Small intestine (tissue), 7 donors: ENCODE data around the gene PDLIM3. TPM values are rescaled to one million over a fixed set of nuclear protein-coding genes. Genes with fewer than 3 reads are reported as not detected.

Experiments
- DNase-seq, 2 donors: peaks; one replicate each; pipeline versions ENCODE4 v3.0.0 to v3.0.0-alpha.2; 2013
- FAIRE-seq: peaks from 2 replicates; lab custom pipeline; 2012; peaks lifted over from hg19 to GRCh38; lab: Jason Lieb, UNC
- H3K27ac ChIP-seq, 3 donors: one replicate each; pipeline ENCODE4 v1.5.1; 2013; ENCODE audit warnings: low read length in 2 of 3, mild to moderate bottlenecking in 2 of 3, control low read depth in 1 of 3, inconsistent platforms in 1 of 3, low read depth in 1 of 3, moderate library complexity in 1 of 3
- H3K27me3 ChIP-seq, 3 donors: one replicate each; pipeline ENCODE4 v1.6.1; 2013; ENCODE audit warnings: low read length in 3 of 3, inconsistent platforms in 1 of 3; ENCODE audit not compliant: control insufficient read depth in 3 of 3, insufficient read depth in 3 of 3
- H3K36me3 ChIP-seq, 3 donors: one replicate each; pipeline ENCODE4 v1.6.1; 2013; ENCODE audit warnings: low read length in 3 of 3, inconsistent platforms in 1 of 3, low read depth in 1 of 3, mild to moderate bottlenecking in 1 of 3, moderate library complexity in 1 of 3; ENCODE audit not compliant: control insufficient read depth in 3 of 3, insufficient read depth in 2 of 3
- H3K4me1 ChIP-seq, 3 donors: one replicate each; pipeline ENCODE4 v1.6.1; 2013; ENCODE audit warnings: low read length in 2 of 3, inconsistent platforms in 1 of 3, low read depth in 1 of 3, mild to moderate bottlenecking in 1 of 3, moderate library complexity in 1 of 3; ENCODE audit not compliant: control insufficient read depth in 3 of 3, insufficient read depth in 2 of 3
- H3K4me3 ChIP-seq, 3 donors: one replicate each; pipeline ENCODE4 v1.5.1; 2013; ENCODE audit warnings: low read length in 3 of 3, control low read depth in 1 of 3, inconsistent platforms in 1 of 3, low read depth in 1 of 3, mild to moderate bottlenecking in 1 of 3, moderate library complexity in 1 of 3
- H3K9me3 ChIP-seq, 2 donors: one replicate each; pipeline ENCODE4 v1.6.1; 2013; ENCODE audit warnings: low read depth in 1 of 2, low read length in 1 of 2; ENCODE audit not compliant: control insufficient read depth in 2 of 2, insufficient read depth in 1 of 2
- WGBS, 3 donors: extraction: QIAGEN DNeasy Blood & Tissue Kit; methylation state at CpG; one replicate each; pipeline ENCODE4 v1.1.7; 2013; 5-methylcytosine and 5-hydroxymethylcytosine counted together
- polyA plus RNA-seq, 4 donors: library from polyadenylated mRNA; stranded (reverse) in 3 of 4; unstranded in 1 of 4; fragments of 200-250 nt in 3 of 4; fragments of 120-200 nt in 1 of 4; gene quantifications; one replicate each; pipeline versions ENCODE4 v1.2.1 to v1.2.3, GENCODE V29; 2013
- donor health status: healthy with polysubstance abuse.
- donor health status: control.
- donor health status: control.
- donor health status: Bipolar disorder and iron deficiency.
- donor health status: healthy.

The PDLIM3 gene
- polyA plus RNA-seq, 4 donors, result 2.9 to 27.6 (median 15.3) TPM

DNA sequence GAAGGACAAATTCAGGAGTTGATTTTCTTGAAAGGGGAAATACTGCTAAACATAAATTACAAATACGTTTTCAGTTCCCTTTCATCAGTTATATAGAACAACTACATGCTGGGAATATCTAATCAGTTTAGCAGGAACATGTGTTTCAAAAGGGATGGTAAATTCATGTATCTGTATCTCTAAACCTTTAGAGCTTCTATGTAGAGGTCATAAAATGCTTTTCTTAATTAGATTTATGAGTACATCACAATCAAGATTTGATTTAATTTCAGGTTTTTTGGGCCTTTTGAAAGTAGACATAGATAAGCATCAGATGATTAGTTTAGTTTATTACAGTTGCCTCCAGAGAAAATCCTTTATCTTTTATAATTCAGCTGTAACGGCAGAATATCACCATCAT lies 12.9 kb downstream of the PDLIM3 start:
- H3K27ac ChIP-seq, result no peak overlapping the region
- H3K27me3 ChIP-seq, result peaks cover 0 to 2% (median 0%) of the 10 kb centered on the region in 3 donors
- no peaks in the 10 kb centered on the region for H3K4me1 ChIP-seq
- FAIRE-seq (no peak), DNase-seq (no peak)
- 63% methylated on average over 2 of the region's 2 CpGs; no CpG with 5 or more reads in 2 of the 3 donors for WGBS, 3 donors
- H3K36me3 ChIP-seq, result no peaks in the 10 kb centered on the region
- H3K9me3 ChIP-seq, result peaks cover 0 to 1% of the 10 kb centered on the region in 2 donors
- H3K4me3 ChIP-seq, result no peak overlapping the region

DNA sequence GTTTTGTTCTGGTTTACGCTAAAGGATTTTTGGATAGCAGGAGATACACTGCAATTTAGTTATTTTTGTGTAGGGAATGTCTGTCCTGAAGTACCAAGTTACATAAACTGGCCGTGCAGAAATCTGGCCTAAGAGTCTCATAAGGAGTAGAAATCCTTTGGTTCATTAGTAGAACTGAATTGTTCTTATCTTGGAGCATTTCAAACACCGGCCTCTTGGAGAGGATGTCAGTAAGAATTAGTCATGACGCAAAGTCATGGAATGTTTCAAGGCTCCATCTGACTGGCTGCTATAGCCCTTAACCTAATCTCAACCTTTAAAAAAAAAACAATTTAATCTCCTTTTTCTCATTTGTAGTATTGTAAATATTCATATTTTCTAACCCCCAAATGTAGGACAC lies 15.2 kb downstream of the PDLIM3 start:
- H3K4me3 ChIP-seq, result no peak overlapping the region
- FAIRE-seq (no peak), DNase-seq (no peak)
- no peaks in the 10 kb centered on the region for H3K36me3 ChIP-seq
- H3K27me3 ChIP-seq, result no peaks in the 10 kb centered on the region
- no peaks in the 10 kb centered on the region for H3K9me3 ChIP-seq
- no peak overlapping the region for H3K27ac ChIP-seq
- 77 to 90% (median 89%) methylated on average over 4 of the region's 4 CpGs for WGBS, 3 donors
- no peaks in the 10 kb centered on the region for H3K4me1 ChIP-seq

DNA sequence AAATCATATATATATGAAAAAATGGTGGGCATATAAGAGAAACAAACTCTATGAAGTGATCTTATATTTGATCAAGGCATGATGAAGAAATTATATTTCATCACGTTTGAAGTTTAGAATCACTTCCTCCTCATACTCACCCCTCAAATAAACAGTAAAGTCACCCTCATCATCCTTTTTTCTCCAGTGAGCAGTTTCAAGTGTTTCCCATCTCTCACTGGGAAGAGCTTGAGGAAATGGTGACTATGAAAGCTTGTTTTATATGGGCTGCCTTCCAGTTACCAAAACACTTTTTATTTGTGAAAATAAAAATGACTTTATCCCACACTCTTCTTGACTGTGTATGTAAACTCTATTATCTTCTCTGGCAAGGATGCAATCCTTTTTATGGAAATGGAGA lies 16.8 kb downstream of the PDLIM3 start:
- no peak for DNase-seq
- H3K4me3 ChIP-seq, result no peak overlapping the region
- no peaks in the 10 kb centered on the region for H3K36me3 ChIP-seq
- H3K27ac ChIP-seq, result no peak overlapping the region
- 23 to 31% (median 26%) methylated on average over 1 of the region's 1 CpG for WGBS, 3 donors
- no peak for FAIRE-seq
- no peaks in the 10 kb centered on the region for H3K9me3 ChIP-seq
- peaks cover 0 to 3% (median 0%) of the 10 kb centered on the region in 3 donors for H3K27me3 ChIP-seq
- H3K4me1 ChIP-seq, result no peaks in the 10 kb centered on the region

DNA sequence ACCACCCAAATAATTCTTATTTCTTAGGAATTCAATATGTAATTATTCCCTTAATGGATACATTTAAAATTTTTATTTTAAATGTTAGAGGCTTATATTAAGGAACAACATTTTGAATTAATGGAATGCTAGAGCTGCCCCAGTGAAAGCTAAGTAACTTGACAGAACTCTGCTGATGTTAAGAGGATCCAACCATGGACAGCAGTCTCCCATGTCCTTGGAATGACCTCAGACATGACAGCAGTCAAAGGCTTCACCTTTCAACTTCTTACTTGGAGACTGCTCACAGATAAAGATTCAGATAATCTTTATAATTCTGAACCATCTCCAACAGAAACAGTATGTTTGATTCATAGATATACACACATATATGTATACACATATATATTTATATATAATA lies 17.2 kb downstream of the PDLIM3 start:
- DNase-seq (no peak), FAIRE-seq (no peak)
- Histone ChIP-seq H3K36me3 (no peaks in the 10 kb centered on the region), H3K27ac (no peak overlapping the region), H3K9me3 (no peaks in the 10 kb centered on the region), H3K4me3 (no peak overlapping the region), H3K4me1 (no peaks in the 10 kb centered on the region), H3K27me3 (peaks cover 0 to 3% (median 0%) of the 10 kb centered on the region in 3 donors)

DNA sequence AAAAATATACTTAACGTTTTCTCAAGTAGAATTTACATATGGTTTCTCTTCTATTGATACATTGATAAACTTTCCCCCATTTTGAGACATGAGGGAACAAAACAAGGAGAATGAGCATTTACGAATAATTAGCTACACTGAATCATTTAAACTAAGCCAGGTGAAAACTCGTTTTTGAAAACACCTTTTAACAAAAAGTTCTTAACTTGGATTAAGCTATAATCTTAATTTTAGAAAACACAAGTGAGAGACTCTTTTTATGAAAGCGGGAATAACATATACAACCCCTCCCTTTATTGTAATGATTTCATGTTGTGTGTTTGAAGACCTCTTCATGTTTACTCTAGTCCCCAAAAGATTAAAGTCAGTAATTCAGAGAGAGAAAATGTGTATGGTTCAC lies 20.1 kb downstream of the PDLIM3 start:
- H3K27ac ChIP-seq, result no peak overlapping the region
- FAIRE-seq, result no peak
- 73 to 79% (median 75%) methylated on average over 4 of the region's 4 CpGs for WGBS, 3 donors

DNA sequence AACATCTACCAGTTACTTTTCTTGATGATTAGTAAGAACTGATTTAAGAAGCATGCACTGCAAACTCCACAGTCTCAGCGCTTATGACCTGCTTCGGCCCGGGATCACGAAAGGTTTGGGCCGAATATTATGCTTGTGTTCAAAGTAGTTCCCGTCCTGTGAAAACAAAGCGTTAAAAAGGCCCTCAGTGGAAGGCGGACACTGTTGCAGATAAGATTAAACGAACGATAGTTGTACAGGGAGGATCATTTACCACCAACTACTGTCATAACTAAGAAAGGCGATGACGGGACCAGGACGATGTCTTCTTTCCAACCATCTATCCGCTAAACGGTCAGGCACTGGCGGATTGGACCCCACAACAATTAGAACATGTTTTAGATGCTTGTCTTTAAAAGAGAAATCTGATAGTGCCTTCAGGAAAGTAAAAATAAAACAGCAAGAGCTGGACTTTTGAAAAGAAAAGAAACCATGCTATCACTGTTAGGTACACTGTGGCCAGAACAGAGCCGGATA lies 21.1 kb downstream of the PDLIM3 start:
- H3K27me3 ChIP-seq, result peaks cover 0 to 3% (median 0%) of the 10 kb centered on the region in 3 donors
- H3K4me1 ChIP-seq, result no peaks in the 10 kb centered on the region
- no peaks in the 10 kb centered on the region for H3K36me3 ChIP-seq
- H3K27ac ChIP-seq, result peak overlapping the region in 1 of 3 donors; percentile 22
- no peak for FAIRE-seq
- WGBS, 3 donors, result 78 to 83% (median 79%) methylated on average over 17 of the region's 17 CpGs
- no peak for DNase-seq
- H3K9me3 ChIP-seq, result no peaks in the 10 kb centered on the region
- H3K4me3 ChIP-seq, result no peak overlapping the region

More for the DNA sequence above, 20.1 kb downstream of the PDLIM3 start:
- Histone ChIP-seq H3K9me3 (no peaks in the 10 kb centered on the region), H3K4me3 (no peak overlapping the region), H3K27me3 (peaks cover 0 to 3% (median 0%) of the 10 kb centered on the region in 3 donors), H3K36me3 (no peaks in the 10 kb centered on the region), H3K4me1 (no peaks in the 10 kb centered on the region)
- no peak for DNase-seq

DNA sequence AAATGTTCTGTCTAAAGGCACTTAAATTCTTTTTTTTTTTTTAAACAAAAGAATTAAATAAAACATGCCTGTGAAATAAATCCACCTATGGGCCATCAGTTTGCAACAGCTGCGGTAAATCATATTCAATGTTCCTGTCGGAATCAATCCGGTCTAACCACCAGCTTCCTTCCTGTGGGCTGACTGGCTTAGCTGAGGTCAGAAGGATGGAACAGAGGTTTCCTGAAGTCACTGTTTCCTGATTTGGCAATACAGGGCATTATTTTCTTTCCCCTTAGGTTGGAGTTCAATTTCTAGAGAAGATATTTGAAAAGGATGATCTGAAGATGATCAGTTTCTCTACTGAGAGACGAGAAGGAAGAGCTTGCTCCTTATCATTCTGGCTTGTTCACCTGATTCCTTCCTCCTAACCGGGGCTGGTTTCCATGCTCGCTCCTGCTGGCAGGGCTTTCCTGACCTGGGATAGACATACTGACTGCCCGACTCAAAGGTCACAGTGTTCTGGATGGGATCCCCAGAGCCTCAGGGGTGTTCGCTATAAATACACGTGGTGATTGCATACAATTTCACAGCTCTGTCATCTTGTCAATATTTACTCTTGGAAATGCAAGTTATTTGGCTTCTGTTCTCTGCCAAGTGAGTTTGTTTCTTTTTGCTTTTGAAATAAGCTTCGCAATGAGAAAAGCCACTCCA lies 21.7 kb downstream of the PDLIM3 start:
- 30 to 36% (median 31%) methylated on average over 10 of the region's 10 CpGs for WGBS, 3 donors
- Histone ChIP-seq H3K4me1 (no peaks in the 10 kb centered on the region), H3K27me3 (peaks cover 0 to 3% (median 0%) of the 10 kb centered on the region in 3 donors), H3K27ac (peak overlapping the region in 1 of 3 donors; percentile 80), H3K36me3 (no peaks in the 10 kb centered on the region), H3K9me3 (no peaks in the 10 kb centered on the region), H3K4me3 (no peak overlapping the region)
- peak in 1 of 2 donors; percentile 32 for DNase-seq
- no peak for FAIRE-seq

DNA sequence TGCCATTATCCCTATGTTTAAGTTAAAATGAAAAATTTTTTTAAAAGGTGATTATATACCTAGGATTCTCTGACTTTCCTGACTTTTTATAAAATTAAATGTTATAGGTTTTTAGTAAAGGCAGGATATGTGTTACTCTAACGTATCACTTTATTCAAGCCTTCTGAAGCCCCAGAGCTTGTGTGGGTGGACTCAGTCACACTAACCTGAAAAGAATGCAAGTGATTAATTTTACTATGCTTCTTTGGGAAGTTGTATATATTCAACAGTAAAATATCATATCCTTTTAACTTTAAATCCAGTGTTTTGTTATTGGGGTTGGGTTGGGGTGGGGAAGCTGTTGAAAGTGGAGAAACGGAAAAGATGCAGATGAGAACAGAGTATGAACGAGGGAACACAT lies 22.8 kb downstream of the PDLIM3 start:
- Histone ChIP-seq H3K4me1 (no peaks in the 10 kb centered on the region), H3K9me3 (no peaks in the 10 kb centered on the region), H3K27ac (peak overlapping the region in 1 of 3 donors; percentile 64), H3K36me3 (no peaks in the 10 kb centered on the region), H3K4me3 (no peak overlapping the region), H3K27me3 (peaks cover 0 to 3% (median 0%) of the 10 kb centered on the region in 3 donors)
- no peak for FAIRE-seq
- DNase-seq, result no peak
- WGBS, 3 donors, result 81 to 89% (median 82%) methylated on average over 3 of the region's 3 CpGs
